HG02943 (cell line): ENCODE data around the gene UGT2B7.

Experiments
- ATAC-seq: cut with Tn5 transposase; IDR thresholded peaks from one replicate; pipeline ENCODE4 v1.9.1; 2021; ENCODE audit warnings: mild to moderate bottlenecking, low read depth, moderate library complexity; ENCODE audit not compliant: unreplicated experiment

UGT2B7 gene

GRCh38 chr4:69147334-69147733 is 51.1 kb downstream of the UGT2B7 start:
- ATAC-seq = no peak

GRCh38 chr4:69154021-69154420 is 57.7 kb downstream of the UGT2B7 start:
- no peak for ATAC-seq

GRCh38 chr4:69156913-69157312 is 60.6 kb downstream of the UGT2B7 start:
- ATAC-seq = no peak
